ENCODE results near the gene GRB10.

GRB10 gene

DNA sequence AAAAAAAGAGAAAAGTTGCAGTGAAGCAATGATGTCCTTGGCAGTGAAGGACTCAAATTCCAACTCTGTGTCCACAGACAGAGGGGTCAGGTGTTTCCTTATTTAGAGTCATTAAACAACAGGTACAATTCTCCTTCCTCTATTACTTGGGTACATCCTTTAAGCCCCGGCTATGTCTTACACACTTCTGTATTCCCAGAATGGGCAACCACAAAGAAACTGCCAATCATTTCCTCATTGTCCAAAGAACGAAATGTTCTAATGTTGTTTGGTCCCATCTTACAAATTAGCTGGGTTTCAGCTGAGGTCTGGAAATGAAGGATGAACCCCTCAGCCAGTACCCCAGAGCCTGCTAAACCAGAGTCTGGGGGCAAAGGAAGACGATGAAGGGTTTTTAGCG lies 59.5 kb downstream of the GRB10 start:
- DNase-seq (ENCODE audit: insufficient read length, low spot score) (no peak), FAIRE-seq (no peak)
- TF ChIP-seq, protein P1, sequence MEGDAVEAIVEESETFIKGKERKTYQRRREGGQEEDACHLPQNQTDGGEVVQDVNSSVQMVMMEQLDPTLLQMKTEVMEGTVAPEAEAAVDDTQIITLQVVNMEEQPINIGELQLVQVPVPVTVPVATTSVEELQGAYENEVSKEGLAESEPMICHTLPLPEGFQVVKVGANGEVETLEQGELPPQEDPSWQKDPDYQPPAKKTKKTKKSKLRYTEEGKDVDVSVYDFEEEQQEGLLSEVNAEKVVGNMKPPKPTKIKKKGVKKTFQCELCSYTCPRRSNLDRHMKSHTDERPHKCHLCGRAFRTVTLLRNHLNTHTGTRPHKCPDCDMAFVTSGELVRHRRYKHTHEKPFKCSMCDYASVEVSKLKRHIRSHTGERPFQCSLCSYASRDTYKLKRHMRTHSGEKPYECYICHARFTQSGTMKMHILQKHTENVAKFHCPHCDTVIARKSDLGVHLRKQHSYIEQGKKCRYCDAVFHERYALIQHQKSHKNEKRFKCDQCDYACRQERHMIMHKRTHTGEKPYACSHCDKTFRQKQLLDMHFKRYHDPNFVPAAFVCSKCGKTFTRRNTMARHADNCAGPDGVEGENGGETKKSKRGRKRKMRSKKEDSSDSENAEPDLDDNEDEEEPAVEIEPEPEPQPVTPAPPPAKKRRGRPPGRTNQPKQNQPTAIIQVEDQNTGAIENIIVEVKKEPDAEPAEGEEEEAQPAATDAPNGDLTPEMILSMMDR (IDR thresholded peaks at IDR 0.05; ENCODE audit: insufficient read depth, missing control alignments), result no peak

DNA sequence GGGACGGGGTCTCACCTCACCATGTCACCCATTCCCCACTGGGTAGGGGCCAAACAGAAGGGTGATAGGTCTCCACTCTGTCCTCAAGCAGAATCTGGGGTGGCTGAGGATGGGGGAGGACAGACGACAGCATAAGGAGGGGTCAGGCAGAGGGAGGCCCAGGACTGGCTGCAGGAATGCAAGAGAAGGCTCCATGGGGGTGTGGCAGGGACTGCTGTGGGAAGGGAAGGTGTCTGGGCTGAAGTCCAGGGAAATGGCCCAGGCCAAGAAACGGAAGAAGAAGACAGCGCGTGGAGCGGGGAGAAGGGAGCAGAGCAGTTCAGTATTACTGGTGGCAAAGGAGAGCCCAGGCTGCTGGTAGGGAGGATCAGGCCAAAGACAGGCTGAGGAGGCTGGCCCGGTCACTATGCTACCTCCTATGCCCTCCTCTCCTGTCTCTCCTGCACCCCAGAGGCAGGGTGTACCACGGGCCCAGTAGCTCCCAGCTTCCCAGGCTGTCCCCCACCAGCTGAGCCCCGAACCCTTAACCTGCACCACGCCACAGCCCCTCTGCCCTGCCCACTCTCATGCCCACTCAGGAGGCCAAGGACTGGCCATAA lies 60.9 kb downstream of the GRB10 start:
- TF ChIP-seq, protein P1 (IDR thresholded peaks at IDR 0.05; ENCODE audit: insufficient read depth, missing control alignments), result no peak
- FAIRE-seq (no peak), DNase-seq (ENCODE audit: insufficient read length, low spot score) (no peak)

DNA sequence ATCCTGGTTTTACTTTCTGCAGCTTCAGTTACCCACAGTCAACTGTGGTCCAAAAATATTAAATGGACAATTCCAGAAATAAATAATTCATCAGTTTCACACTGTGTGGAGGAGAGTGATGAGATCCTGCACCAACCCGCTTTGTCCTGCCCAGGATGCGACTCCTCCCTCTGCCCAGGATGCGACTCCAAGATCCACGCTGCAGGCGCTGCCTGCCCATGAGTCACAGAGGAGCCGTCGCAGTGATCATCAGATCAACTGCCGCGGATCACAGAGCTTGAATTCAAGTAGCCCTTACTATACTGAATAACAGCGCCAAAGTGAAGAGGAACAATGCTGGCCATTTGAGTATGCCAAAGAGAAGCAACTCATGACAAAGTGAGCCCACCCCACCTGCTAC lies 61.5 kb downstream of the GRB10 start:
- FAIRE-seq, result no peak
- TF ChIP-seq, protein P1 (IDR thresholded peaks at IDR 0.05; ENCODE audit: insufficient read depth, missing control alignments), result no peak

GRCh38 chr7:50720295-50720694 lies 62.4 kb downstream of the GRB10 start:
- FAIRE-seq (no peak), DNase-seq (ENCODE audit: insufficient read length, low spot score) (no peak)
- TF ChIP-seq, protein P1 (IDR thresholded peaks at IDR 0.05; ENCODE audit: insufficient read depth, missing control alignments), result no peak

More for the DNA sequence above, 61.5 kb downstream of the GRB10 start:
- no peak for DNase-seq (ENCODE audit: insufficient read length, low spot score)

GRCh38 chr7:50718876-50719275 lies 63.8 kb downstream of the GRB10 start:
- DNase-seq (ENCODE audit: insufficient read length, low spot score), result no peak

DNA sequence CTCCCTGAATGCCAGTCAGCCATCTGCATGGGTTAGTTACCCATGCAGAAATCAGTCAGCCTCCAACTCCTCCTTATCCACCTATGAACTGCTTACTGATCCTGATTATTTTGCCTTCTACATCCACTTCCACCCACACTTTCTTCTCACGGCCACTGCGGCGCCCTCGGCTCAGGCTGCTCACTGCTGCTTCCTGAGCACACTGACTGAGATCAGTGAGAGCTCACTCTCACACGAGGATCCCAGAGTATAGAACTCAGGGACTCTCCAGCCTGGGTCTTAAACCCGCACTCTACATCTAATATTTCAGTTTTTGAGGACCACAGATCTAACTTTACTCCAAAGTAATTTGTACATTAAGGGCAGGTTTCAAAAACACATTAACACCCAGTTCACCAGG lies 64.4 kb downstream of the GRB10 start:
- TF ChIP-seq, protein P1 (IDR thresholded peaks at IDR 0.05; ENCODE audit: insufficient read depth, missing control alignments), result no peak
- no peak for FAIRE-seq
- DNase-seq (ENCODE audit: insufficient read length, low spot score), result no peak

More at GRCh38 chr7:50718876-50719275, 63.8 kb downstream of the GRB10 start:
- no peak for FAIRE-seq
- TF ChIP-seq, protein P1 (IDR thresholded peaks at IDR 0.05; ENCODE audit: insufficient read depth, missing control alignments), result no peak

- no peak for DNase-seq (ENCODE audit: insufficient read length, low spot score)
- TF ChIP-seq, protein P1 (IDR thresholded peaks at IDR 0.05; ENCODE audit: insufficient read depth, missing control alignments), result no peak
- FAIRE-seq, result no peak
Measured at GRCh38 chr7:50717181-50717580, 65.5 kb downstream of the GRB10 start.

All from D721Med (cell line).